Putamen (tissue), 1 donor: ENCODE data around the gene ABCB11.
"Not testable (repeated sequence)": the region's sequence is repeated elsewhere in the genome, so short reads cannot be mapped to it uniquely, and the experiment has no call there.

ENCODE experiments used
- DNase-seq: peaks from one replicate; pipeline ENCODE4 v3.0.0-alpha.2; 2016; ENCODE audit warnings: low spot score

Gene ABCB11

GRCh38 chr2:168890006-168890782, 140.9 kb downstream of the ABCB11 start, which contains the start of gene SPC25:
TSS of gene SPC25 (minus strand) at chr2:168890430. CDS start at chr2:168889519, 911 bp downstream.
- peak; percentile 84 for DNase-seq

- no peak for DNase-seq
Measured at GRCh38 chr2:168889635-168890005, 141.5 kb downstream of the ABCB11 start.

- DNase-seq, result no peak
Measured at GRCh38 chr2:168884975-168885374, 146.1 kb downstream of the ABCB11 start.

GRCh38 chr2:168882163-168882562, 149.0 kb downstream of the ABCB11 start:
- DNase-seq, result not testable (repeated sequence)

- DNase-seq, result no peak
Measured at GRCh38 chr2:168874368-168875054, 156.6 kb downstream of the ABCB11 start.

GRCh38 chr2:168870824-168871223, 160.3 kb downstream of the ABCB11 start:
- DNase-seq, result not testable (repeated sequence)
